Cardiac muscle cell (in vitro differentiated cells and primary cell): ENCODE data around the gene GBF1. TPM values are rescaled to one million over a fixed set of nuclear protein-coding genes. Genes with fewer than 3 reads are reported as not detected.
"Not testable (repeated sequence)": the region's sequence is repeated elsewhere in the genome, so short reads cannot be mapped to it uniquely, and the experiment has no call there.

ENCODE experiments used
- DNase-seq, 2 donors: peaks; one replicate each; pipeline versions ENCODE4 v3.0.0 to v3.0.0-alpha.2; 2010 to 2017; ENCODE audit warnings: low read depth in 1 of 2, low spot score in 1 of 2
- H3K27ac ChIP-seq: fragments of 200-600 bp; sonication (generic); 2 replicates; pipeline ENCODE4 v1.5.1; 2016
- H3K27me3 ChIP-seq: fragments of 200-600 bp; sonication (generic); 2 replicates; pipeline ENCODE4 v1.6.0; 2016; ENCODE audit warnings: control low read depth
- H3K36me3 ChIP-seq: fragments of 200-600 bp; sonication (generic); 2 replicates; pipeline ENCODE4 v1.5.1; 2016; ENCODE audit warnings: control low read depth
- H3K4me1 ChIP-seq: fragments of 200-600 bp; sonication (generic); 2 replicates; pipeline ENCODE4 v1.8.1; 2017; ENCODE audit warnings: low read depth, mild to moderate bottlenecking, mixed run types
- H3K4me3 ChIP-seq: fragments of 200-600 bp; sonication (generic); 2 replicates; pipeline ENCODE4 v1.5.1; 2016; ENCODE audit warnings: mild to moderate bottlenecking
- H3K9me3 ChIP-seq: fragments of 200-600 bp; sonication (generic); 2 replicates; pipeline ENCODE4 v1.5.1; 2017; ENCODE audit warnings: low read depth, mild to moderate bottlenecking, control low read depth
- polyA plus RNA-seq: library from polyadenylated mRNA; unstranded; fragments of >200 nt; fragmentation: Nextera tagmentation; extraction: Ambion mirVana; gene quantifications from 2 replicates; pipeline ENCODE4 v1.2.1, GENCODE V29; 2016
- total RNA-seq: library from RNA; depleted of rRNA; stranded (reverse); fragments of >200 nt; gene quantifications from 2 replicates; pipeline ENCODE4 v1.2.3, GENCODE V29; 2016
- TF ChIP-seq, protein P1 (sequence below): IDR thresholded peaks from 2 replicates; pipeline ENCODE4 v1.5.1; 2012; ENCODE audit warnings: low read depth, mild to moderate bottlenecking, low read length

The GBF1 gene
- total and polyA plus RNA-seq, 2 experiments from 2014 or later = 42.1 to 75.6 TPM

DNA sequence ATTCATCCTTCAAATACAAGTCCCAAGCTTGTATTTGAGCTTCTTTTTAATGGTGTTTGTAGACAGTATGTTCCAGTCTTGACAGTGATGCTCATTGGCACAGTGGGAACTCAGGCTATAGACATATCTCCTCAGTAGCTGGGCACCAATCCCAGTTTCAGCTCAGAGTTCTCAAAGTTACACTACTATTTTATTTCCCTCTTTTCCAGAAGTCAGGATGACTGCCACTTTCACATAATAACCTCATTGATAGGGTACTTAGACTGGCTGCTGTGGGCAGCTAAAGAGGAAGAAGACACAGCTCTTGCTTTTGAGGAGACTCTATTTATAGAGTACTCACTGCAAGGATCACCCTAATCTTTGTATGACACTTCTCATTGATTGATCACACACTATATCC is 2.4 kb downstream of the GBF1 start:
- Histone ChIP-seq H3K27ac (peak overlapping the region; percentile 81), H3K9me3 (no peaks in the 10 kb centered on the region), H3K36me3 (no peaks in the 10 kb centered on the region), H3K4me3 (peak overlapping the region; percentile 58), H3K27me3 (peaks cover 3% of the 10 kb centered on the region), H3K4me1 (peaks cover 24% of the 10 kb centered on the region)
- TF ChIP-seq, protein P1, sequence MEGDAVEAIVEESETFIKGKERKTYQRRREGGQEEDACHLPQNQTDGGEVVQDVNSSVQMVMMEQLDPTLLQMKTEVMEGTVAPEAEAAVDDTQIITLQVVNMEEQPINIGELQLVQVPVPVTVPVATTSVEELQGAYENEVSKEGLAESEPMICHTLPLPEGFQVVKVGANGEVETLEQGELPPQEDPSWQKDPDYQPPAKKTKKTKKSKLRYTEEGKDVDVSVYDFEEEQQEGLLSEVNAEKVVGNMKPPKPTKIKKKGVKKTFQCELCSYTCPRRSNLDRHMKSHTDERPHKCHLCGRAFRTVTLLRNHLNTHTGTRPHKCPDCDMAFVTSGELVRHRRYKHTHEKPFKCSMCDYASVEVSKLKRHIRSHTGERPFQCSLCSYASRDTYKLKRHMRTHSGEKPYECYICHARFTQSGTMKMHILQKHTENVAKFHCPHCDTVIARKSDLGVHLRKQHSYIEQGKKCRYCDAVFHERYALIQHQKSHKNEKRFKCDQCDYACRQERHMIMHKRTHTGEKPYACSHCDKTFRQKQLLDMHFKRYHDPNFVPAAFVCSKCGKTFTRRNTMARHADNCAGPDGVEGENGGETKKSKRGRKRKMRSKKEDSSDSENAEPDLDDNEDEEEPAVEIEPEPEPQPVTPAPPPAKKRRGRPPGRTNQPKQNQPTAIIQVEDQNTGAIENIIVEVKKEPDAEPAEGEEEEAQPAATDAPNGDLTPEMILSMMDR = no peak
- no peak for DNase-seq

DNA sequence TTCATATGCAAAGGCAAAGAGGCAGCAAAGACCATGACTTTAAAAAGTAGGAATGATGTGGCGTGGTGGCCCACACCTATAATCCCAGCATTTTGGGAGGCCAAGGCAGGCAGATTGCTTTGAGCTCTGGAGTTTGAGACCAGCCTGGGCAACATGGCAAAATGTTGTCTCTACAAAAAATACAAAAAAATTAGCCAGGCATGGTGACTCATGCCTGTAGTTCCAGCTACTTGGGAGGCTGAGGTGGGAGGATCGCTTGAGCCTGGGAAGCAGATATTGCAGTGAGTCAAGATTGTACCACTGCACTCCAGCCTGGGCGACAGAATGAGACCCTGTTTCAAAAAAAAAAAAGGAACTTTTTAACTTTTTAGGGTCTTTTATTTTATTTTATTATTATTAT is 7.2 kb downstream of the GBF1 start:
- H3K27me3 ChIP-seq, H3K9me3 ChIP-seq, H3K27ac ChIP-seq, H3K36me3 ChIP-seq, H3K4me3 ChIP-seq, H3K4me1 ChIP-seq: not testable (repeated sequence)
- peak in 1 of 2 donors; percentile 48 for DNase-seq

DNA sequence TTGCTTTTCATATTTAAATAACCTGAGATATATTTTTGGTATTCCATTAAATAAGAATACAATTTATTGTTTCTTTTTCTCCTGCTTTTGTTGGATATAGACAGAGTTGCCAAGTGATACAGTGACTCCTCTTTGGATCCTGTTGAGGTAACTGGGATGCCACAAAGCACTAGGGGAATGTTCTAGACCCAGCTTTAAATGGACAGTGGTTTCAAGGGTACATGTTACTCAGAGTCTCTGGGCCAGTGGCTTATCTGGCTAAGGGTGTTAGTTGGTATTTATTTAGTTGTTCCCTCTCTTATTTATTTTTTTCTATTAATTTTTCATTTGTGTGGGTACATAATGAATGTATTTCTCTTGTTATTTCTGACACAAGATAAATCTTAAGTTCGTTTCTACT is 9.1 kb downstream of the GBF1 start:
- TF ChIP-seq, protein P1 = no peak

DNA sequence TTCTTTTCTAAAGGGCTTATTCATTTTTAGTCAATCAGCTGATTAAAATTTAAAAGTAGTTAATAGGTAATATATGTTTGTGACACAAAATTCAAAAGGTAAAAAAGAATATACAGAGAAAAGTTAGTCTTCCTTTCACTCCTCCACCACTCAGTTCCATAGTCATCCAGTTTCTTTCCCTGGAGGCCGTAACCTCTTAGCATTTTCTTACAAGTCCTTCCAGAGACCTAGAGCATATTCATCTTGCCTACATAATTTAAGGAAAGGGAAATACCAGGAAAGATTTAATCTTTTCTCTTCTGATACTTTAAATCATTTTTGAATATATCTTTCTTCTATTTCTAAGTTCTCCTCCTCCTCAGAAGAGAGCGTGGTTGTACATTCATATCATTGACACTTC is 10.1 kb downstream of the GBF1 start:
- Histone ChIP-seq H3K9me3 (no peaks in the 10 kb centered on the region), H3K36me3 (peaks cover 13% of the 10 kb centered on the region), H3K27ac (peak overlapping the region; percentile 36), H3K4me1 (no peaks in the 10 kb centered on the region), H3K27me3 (no peaks in the 10 kb centered on the region), H3K4me3 (no peak overlapping the region)
- no peak for DNase-seq
- TF ChIP-seq, protein P1 = no peak

More for the DNA sequence above, 9.1 kb downstream of the GBF1 start:
- Histone ChIP-seq H3K27ac (no peak overlapping the region), H3K27me3 (no peaks in the 10 kb centered on the region), H3K4me1 (no peaks in the 10 kb centered on the region), H3K36me3 (peaks cover 7% of the 10 kb centered on the region), H3K4me3 (no peak overlapping the region), H3K9me3 (no peaks in the 10 kb centered on the region)
- no peak for DNase-seq

DNA sequence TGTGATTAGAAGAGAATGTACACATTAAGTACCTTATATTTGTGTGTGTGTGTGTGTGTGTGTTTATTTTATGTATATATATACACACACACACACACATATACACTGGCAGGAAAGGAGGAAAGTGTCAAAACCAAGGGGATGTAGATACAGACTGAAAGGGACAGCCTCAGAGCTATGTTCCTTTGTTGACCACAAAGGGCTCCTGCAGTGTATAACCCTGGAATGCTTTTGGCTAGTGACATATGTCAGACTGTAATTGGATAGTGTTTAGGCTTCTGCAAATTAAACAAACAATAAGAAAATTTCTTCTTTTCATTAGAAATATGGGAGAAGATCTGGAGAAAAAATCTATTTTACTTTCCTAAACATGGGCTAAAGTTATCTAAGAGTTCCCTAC is 15.9 kb downstream of the GBF1 start:
- H3K27ac ChIP-seq = peak overlapping the region; percentile 21
- TF ChIP-seq, protein P1 = no peak
- no peaks in the 10 kb centered on the region for H3K4me1 ChIP-seq
- H3K36me3 ChIP-seq = peaks cover 29% of the 10 kb centered on the region
- H3K4me3 ChIP-seq = no peak overlapping the region
- no peaks in the 10 kb centered on the region for H3K9me3 ChIP-seq
- no peak for DNase-seq
- H3K27me3 ChIP-seq = no peaks in the 10 kb centered on the region

DNA sequence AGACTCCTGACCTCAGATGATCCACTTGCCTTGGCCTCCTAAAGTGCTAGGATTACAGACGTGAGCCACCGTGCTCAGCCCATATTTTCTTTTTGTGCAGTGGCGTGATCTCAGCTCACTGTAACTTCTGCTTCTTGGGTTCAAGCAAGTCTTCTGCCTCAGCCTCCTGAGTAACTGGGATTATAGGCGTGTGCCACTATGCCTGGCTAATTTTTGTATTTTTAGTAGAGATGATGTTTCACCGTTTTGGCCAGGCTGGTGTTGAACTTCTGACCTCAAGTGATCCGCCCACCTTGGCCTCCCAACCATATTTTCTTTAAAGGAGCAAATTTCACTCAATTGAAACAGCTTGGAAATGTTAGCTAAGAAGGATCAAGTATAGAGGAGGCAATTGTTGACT is 16.5 kb downstream of the GBF1 start:
- no peak overlapping the region for H3K4me3 ChIP-seq
- H3K9me3 ChIP-seq = no peaks in the 10 kb centered on the region
- peaks cover 29% of the 10 kb centered on the region for H3K36me3 ChIP-seq
- no peaks in the 10 kb centered on the region for H3K4me1 ChIP-seq
- H3K27ac ChIP-seq = no peak overlapping the region
- DNase-seq = no peak
- H3K27me3 ChIP-seq = no peaks in the 10 kb centered on the region
- TF ChIP-seq, protein P1 = no peak
